Brain pericyte (primary cell): ENCODE measurements around the gene KRT74.

Experiments
- DNase-seq: peaks from one replicate; pipeline ENCODE4 v3.0.0-alpha.2; 2012; ENCODE audit warnings: low read depth, low spot score

The KRT74 gene

DNA sequence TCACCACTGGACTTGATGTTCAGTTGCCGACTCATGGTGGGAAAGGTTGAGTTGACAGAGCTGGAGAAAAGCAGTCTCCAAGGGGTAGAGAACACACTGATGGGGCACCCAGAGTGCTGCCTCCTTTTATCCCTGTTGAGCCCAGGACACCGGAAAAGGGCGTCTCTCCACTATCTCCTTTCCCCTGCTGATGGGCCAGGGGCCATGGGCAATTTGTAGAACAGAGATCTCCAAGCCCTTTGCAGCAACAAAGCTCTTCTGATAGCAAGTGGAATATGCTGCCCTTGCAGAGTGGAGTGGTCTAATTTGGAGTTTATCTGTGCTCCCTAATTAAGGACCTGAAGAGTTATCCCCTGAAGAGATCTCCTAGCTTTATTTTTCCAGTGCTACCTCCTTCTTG, at the start of gene KRT74:
TSS of gene KRT74 (minus strand) at position 101 of the 400 bp plus-strand sequence. CDS start at position 35, 66 bp downstream.
- DNase-seq, result no peak

DNA sequence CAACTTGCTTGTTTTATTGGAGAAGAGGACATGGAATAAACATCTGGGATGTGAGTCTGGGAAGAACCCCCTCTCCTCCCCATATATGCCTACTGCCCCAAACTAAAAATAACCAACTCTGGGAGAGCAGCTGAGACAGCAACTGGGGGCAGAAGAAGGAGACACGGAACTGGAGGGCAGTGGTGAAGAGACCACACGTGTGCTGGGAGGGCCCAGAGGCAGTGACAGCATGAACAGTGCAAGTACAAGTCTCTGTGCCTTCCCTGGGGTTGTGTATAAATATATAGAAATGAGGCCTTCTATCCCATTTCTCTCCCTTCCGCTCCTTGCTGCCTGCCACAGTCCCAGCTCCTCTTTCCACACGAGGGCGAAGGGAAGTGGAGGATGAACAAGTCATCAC, 48.7 kb upstream of the KRT74 start:
- DNase-seq, result no peak

DNA sequence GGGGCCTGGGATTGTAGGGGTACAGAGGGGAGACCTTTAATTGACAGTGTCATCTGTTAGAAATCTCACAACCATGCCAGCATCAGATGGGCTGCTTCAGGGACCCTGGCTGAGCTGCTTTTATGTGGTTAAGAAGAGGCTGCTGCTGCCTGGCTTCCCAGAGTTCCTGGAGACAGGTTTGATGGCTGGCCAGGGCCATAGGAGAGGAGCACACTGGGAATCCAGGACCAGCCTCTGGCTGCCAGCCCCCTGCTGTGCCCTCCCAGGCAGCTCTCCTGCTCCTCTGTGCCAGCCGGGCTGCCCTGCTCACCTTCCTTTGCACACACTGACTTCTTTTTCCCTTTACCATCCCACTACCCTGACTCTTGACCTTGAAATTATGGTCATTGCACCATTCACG, 45.2 kb upstream of the KRT74 start:
- no peak for DNase-seq

DNA sequence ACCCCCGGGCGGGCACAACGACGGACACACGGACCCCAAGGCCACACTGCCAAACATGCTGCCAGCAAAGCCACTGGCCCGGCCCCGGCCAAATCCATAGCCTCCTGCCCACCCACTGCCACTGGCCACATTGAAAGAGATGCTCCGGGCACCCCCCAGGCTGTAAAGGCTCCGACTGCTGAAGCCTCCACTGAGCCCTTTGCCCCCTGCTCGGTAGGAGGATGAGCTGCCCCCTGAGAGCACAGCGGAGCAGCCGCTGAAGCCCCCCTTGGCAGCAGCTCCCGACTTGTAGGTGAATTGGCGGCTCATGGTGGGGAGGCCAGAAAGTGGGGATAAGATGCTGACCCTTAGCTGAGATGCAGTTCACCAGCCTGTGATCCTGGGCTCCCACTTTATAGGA, 44.6 kb upstream of the KRT74 start, which contains the start of gene KRT73:
TSS of gene KRT73 (minus strand) at position 344 of the 400 bp plus-strand sequence. CDS start at position 309, 35 bp downstream.
- no peak for DNase-seq

DNA sequence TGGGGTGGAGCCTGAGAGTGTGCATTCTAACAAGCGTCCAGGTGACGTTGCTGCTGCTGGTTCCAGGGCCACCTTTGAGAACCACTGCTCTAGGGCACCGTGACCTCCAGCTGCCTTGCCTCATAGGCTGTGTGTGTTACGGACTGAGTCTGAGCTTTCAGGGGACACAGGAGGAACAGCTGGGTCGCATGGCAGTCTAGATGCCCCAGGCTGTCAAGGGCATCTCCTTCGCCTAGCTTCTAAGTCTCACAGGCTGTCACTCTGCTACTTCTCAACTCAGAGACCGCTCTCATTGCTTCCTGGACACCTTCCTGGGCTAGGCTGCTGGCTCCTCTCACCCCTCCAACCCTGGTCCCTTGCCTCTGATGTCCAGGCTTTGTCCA, 43.8 kb upstream of the KRT74 start:
- DNase-seq, result no peak

DNA sequence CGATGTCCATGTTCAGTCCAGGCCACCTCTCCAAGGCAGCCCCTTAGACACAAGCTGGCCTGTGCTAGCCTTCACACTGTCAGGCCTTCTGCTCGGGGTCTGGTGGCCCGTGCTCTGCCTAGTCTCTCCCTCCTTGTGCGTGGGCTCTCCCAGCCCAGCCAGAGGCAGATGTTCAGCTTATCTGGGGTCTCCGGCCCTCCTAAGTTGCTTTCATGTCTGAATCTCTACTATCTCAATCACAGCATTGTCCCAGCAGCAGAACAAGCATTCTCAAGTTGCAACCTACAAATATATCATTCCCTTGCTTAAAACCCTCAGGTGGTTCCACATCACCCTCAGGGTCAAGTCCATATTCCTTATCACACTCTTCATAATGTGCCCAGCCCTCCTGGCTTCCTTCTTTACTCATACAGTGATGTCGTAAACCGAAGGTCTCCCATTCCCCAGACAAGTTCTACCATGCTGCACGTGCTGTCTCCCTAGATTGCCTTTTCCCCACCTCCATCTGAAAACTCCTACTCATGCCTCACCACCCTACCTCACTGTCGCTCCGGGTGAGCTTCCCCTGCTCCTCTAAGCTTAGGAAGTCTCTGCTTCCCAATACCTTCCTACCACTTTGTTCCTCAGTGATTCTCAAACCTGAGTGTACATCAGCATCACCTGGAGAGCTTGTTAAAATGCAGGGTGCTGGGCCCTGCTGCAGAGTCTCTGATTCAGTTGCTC, 43.2 kb upstream of the KRT74 start:
- no peak for DNase-seq

DNA sequence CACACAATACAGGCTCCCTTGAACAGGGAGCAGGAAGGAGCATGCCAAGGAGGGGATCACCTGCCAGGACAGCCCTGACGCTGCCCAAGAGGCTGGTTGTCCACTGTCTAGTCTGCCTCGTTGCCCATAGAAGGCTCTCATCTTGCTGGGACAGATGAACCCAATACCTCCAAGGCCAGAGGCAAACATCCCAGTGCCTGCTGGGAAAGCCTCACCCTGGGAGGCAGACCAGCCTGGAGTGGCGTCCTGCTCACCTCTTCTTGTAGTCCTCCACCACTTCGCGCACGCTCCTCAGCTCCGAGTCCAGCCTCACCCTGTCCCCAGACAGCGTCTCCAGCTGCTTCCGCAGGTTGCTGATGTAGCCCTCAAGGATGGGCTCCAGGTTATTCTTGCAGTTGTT, 42.3 kb upstream of the KRT74 start:
- DNase-seq, result no peak

DNA sequence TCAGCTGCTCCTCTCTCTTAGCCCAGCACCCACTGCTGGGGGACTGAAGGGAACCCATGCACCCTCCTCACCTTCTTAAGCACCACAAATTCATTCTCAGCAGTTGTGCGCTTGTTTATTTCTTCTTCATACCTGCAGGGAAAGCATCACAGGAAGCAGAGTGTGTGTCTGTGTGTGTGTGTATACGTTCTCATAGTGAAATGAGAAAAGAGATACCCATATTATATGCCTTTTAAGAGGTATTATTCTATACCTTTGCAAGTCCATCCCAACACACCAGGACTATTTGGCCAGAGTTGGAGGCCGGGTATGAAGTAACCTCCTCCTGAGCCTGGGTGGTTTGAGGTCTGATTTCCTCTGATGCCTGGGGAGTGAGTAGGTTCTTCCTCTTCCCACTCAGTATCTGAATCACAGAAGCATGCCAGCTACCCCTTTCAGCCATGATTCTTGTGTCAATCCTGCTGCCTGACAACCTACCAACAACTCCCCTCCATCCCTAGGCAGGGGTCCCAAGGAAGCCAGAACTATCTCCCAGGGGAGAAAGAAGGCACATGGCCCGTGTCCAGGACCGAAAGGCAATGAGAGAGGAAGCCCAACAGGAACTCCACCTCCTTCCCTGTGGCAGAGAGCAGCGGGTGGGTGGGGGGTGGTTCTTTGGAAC, 41.7 kb upstream of the KRT74 start:
- DNase-seq, result no peak

DNA sequence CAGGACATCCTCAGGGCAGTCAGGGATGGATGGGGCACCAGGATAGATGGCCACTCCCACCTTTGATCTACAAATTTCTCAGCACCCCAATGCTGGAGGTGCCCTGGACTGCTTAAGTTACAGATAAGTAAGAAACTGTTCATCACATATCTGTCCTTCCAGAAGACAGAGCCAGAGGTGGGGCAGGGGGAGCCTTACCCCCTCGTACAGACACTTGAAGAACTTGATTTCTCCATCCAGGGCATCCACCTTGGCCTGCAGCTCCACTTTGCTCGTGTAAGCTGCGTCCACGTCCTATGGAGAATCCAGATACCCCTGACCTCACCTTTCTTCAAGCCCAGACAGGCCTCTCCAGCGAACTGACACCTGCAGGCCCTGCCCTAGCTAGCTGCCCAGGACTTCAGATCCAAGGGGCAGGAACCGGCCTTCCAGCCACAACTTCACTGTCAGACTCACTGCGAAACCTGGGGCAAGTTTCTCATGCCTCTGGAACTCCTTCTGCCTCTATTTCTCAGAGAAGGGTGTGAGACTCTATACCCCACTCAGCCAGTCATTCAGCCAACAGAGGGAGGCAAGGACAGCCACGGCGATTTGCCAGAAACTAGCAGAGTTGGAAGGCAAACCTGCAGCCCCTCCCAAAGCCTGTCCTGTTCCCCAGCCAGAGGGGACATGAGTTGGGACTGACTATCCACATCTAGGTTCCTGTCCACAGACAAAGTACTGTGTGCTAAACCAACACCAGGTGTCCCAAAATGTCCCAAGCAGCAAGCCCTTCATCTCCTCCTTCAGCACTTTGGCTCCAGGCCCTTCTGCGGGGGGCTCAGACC, 41.0 kb upstream of the KRT74 start:
- no peak for DNase-seq

DNA sequence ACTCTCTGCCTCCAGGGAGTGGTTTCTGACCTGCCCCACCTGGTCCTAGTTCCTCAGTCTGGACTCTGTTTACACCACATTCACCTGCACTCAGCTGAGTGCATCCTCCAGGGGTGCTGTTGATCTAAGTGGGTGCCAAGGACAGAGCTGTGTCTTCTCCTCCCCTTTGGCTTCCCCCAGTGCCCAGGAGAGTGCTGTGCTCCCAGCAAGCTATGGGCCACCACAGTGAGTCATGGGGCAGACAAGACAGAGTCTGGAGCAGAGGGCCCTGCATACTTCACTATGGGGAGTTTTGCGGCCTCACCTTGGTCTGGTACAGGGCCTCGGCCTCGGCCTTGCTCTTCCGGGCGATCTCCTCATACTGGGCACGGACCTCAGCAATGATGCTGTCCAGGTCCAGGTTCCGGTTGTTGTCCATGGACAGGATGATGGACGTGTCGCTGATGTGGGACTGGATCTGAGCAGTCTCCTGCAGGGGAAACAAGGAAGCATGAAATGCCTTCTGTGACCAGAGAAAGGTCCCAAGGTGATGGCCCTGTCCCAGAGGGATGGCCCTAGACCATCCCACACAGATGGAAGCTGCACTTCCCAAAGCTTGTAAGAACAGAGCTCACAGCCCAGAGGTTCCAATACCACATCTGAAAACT, 39.9 kb upstream of the KRT74 start:
- no peak for DNase-seq

DNA sequence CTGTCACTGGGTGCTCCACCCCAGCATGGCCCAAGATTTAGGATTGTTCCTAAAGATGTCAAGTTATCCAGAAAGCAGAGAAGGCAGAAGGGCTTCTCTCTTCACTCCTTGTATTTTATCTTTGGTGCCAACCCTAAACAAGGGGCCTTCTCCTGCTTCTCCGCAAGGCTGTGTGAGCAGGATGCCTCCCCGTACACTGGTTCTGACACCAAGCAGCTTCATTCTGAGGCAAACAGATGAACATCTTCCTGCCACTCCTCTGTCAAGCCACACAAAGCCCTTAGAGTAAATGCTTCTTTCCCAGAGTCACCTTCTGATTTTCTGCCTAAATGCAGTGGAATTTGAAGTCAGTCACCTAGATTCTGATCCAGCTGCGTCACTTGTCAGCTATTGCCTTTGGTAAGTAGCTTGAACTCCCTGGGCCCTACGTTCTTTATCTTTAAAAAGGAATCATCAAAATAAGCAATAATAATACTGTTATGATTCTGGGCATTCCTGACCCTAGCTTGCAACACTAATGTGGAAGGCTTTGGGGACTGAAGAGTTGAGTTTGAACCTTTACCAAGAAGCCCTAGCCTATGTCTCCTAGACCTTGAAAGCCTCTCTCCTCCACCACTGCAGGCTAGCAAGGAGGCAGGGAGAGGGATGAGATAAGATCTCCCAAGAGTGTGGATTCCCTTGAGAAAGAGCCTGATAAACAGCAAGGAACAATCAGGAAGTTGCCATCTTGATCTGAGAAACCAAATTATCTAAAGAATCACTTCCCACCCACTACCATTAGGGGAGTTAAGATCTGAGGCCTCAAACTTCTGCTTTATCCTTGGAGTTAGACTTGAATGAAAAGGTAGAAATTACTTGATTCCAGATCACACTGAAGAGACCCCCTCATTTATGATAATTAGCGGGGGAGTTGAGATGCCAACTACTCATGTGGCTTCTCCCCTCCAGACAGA, 39.1 kb upstream of the KRT74 start:
- no peak for DNase-seq

DNA sequence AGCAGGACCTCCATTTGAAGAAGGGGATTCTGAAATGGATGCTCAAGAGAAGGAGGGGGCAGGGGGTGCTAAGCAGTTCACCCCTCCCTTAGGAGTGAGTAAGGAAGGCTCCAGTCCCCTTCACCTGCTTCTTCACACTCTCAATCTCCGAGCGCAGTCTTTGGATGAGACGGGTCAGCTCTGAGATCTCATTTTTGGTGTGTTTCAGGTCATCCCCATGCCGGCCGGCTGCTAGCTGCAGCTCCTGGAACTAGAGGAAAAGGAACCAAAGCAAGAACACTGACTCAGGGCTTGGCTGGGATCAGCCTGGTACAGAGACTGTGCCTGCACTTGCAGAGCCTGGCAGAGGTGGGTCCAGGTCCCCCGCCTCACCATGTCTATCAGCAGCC, 37.4 kb upstream of the KRT74 start:
- DNase-seq, result no peak

DNA sequence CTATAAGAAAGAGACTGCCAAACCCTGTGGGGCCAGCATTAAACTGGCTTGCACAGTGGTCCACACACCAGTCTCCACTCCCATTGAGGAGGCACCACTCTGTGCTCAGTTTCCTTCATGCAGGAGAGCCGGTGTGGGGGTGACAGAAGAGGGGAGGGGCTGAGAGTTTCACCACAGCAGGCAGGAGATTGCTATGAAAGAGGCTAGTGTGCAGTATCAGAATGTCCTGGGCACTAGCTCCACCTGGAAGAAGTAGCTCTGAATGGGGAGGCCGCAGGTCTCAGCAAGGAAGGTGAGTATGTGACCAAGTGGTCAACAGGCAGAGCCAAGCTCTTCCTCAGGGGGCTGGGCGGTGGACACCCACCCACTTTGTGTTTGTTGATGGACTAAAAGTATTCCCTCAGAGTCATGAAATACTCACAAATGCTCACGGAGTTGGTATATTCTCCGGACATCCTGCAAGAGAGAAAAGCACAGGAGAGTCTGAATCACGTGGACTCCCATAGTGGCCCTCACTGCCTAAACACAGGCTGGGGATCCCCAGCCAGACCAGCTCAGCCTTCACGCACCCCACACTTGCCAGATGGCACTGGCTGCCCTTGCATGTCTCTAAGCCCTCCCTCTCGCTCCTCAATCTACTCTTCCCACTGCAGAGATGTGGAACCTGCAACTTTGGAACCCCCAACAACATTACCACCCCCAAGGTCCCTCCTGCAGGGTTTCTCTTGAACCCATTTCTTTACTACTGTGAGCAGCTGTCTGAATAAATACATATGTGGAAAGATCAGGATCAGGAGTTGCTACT, 35.4 kb upstream of the KRT74 start:
- no peak for DNase-seq

DNA sequence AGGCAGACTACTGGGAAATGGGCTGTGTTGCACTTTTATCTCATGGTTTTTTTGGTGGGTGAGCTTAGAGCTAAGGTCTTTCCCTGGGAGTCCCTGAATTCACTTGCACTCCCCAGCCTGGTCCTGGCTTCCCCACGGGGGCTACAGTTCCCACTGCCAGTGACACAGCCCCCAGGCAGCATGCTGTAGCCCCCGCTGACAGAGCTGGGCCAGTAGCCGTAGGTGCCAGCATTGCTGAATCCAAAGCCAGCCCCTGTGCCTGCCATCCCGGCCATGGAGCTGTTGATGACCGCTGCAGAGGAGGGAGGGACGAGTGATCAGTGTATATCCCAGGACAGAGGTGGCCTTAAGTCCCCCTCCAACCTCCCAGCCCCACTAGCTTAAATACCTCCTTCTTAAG, 34.5 kb upstream of the KRT74 start:
- DNase-seq, result no peak

DNA sequence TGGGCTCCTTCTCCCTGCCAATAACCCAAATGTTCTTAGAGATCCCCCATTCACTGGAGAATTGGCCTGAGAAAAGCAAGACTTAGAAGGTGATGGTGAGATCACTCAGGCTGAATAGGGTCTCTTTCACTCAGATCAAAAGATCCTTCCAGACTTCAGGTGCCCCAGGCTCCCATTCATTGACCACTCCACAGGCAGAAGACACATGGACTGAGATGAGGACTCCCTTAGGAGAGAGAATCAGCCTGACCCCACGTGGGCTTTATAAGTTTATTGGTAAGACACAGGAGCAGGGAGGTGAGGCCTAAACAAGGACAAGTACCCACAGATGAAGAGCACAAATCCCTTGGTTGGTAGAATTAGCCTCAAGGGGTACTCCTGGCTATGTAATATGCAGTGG, 33.7 kb upstream of the KRT74 start:
- no peak for DNase-seq

DNA sequence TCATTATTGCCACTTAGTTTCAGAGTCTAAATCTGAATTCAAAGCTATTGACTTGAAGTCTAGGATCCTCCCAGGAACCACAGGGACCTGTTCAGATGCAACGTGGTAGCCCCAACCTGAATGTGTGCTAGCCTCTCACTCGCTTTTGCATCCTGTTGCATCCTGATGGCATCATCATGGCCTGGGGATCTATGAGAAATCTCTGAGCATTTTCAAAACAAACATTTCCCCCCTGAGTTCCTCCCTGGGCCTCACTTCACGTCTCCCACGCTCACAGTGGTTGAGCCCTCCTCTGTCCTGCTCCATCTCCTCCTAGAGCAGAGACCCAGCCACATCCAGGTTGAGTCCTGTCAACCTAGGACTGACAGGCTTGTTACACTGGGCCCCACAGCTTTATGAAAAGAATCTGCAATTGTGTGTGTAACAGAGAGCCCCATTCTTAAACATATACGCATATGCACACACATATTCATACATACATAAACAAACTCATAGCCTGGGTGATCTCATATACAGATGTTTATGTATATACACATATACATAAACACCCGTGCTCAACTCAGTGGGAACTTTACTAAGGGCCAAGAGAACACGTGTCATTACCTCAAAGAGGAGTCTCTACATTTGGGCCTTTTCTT, 33.1 kb upstream of the KRT74 start:
- DNase-seq, result no peak

DNA sequence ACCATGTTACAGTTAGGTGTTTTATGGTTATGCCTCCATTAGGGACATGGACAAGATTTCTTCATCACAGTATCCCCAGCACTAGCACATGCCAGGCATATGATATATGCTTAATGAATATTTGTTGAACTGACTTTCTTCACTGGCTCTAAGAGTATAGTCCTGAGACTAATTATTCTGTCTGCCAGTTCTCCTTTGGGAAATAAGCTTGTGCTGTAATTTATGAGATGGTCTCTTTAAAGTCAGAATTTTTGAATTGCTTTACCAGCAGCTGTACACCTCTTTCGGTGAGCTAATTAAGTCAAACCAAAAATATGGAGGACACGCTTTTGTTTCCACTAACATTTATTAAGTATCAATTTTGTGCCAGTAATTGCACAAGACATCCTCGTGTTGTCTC, 32.5 kb upstream of the KRT74 start:
- no peak for DNase-seq

DNA sequence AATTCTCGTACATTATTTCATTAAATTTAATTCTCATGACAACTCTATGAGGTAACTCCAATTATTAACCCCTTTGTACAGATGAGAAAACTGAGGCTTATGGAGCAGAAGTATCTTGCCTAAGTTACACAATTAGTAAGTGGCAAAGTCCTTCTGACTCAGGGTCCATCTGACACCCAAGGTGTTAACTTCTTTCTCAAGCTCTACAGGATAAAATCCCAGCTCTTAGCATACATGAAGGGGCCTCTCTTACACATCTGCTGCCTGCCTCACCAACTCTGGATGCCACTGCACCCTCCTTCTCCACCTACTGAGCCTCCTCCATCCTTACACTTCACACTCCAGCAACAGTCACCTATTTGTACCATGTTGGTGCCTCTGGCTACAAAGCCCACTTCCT, 31.9 kb upstream of the KRT74 start:
- no peak for DNase-seq

DNA sequence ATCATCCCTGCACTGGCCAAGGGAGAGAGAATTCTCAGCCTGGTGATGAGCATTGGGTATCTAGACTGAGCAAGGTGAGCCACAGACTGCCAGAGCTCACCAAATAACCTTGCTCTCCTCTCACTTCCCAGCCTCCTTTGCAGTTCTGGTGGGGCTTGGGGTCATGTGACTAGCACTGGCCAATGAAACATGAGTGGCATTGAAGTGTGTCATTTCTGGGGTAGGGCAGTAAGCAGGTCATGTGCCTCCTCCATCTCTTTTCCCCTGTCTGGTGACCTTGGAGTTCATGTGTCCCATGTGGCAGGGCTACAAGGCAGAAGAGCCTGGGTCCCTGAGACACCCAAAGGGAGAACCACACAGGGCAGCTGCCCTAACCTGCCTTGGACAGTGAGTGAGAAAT, 31.2 kb upstream of the KRT74 start:
- no peak for DNase-seq

DNA sequence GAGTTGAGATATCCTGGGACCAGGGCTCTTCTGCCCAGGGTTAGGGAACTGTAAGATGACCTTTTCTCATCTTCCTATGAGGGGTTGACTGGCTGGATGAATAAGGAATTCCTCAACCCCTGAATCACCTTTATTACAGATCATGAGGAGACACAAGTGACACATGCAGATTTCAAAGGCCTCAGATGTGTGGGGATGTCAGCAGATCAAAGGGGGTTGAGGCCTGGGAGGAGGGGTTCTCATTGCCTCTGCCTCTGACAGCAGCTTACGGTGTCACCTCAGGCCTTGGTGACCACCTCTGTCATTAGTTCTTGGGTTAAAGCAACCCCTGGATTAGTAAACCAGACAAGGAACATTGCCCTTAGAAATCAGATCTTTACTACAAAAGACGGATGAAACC, 29.7 kb upstream of the KRT74 start:
- no peak for DNase-seq
